ENCODE results near the gene CDH13. TPM values are rescaled to one million over a fixed set of nuclear protein-coding genes. Genes with fewer than 3 reads are reported as not detected.

Gene CDH13
- total RNA-seq, 1 donor from 2014 or later: 2.3 TPM

- no peak for DNase-seq (ENCODE audit: low spot score)
- Mint-ChIP-seq H3K4me1 (ENCODE audit: unreplicated experiment) (no peaks in the 10 kb centered on the region), H3K36me3 (ENCODE audit: low read depth, unreplicated experiment) (no peaks in the 10 kb centered on the region), H3K4me3 (ENCODE audit: unreplicated experiment) (no peak overlapping the region), H3K27ac (ENCODE audit: unreplicated experiment) (no peak overlapping the region), H3K27me3 (ENCODE audit: unreplicated experiment) (peaks cover 5% of the 10 kb centered on the region), H3K9me3 (ENCODE audit: unreplicated experiment) (no peaks in the 10 kb centered on the region)
- no peak for TF ChIP-seq CTCF (IDR thresholded peaks at IDR 0.05; ENCODE audit: unreplicated experiment)
These were observed 1119.8 kb downstream of the CDH13 start for GRCh38 chr16:83746611-83747010.

GRCh38 chr16:83747936-83748335 is 1121.2 kb downstream of the CDH13 start:
- Mint-ChIP-seq H3K27me3 (ENCODE audit: unreplicated experiment) (peaks cover 5% of the 10 kb centered on the region), H3K36me3 (ENCODE audit: low read depth, unreplicated experiment) (no peaks in the 10 kb centered on the region), H3K4me3 (ENCODE audit: unreplicated experiment) (no peak overlapping the region), H3K27ac (ENCODE audit: unreplicated experiment) (no peak overlapping the region), H3K4me1 (ENCODE audit: unreplicated experiment) (no peaks in the 10 kb centered on the region), H3K9me3 (ENCODE audit: unreplicated experiment) (no peaks in the 10 kb centered on the region)
- DNase-seq (ENCODE audit: low spot score): no peak
- TF ChIP-seq CTCF (IDR thresholded peaks at IDR 0.05; ENCODE audit: unreplicated experiment): no peak

- Mint-ChIP-seq H3K4me1 (ENCODE audit: unreplicated experiment) (no peaks in the 10 kb centered on the region), H3K9me3 (ENCODE audit: unreplicated experiment) (no peaks in the 10 kb centered on the region), H3K36me3 (ENCODE audit: low read depth, unreplicated experiment) (no peaks in the 10 kb centered on the region), H3K27me3 (ENCODE audit: unreplicated experiment) (no peaks in the 10 kb centered on the region), H3K4me3 (ENCODE audit: unreplicated experiment) (no peak overlapping the region), H3K27ac (ENCODE audit: unreplicated experiment) (no peak overlapping the region)
- DNase-seq (ENCODE audit: low spot score): no peak
- TF ChIP-seq CTCF (IDR thresholded peaks at IDR 0.05; ENCODE audit: unreplicated experiment): no peak
These were observed 1128.6 kb downstream of the CDH13 start for GRCh38 chr16:83755391-83755790.

GRCh38 chr16:83762141-83762991 is 1135.6 kb downstream of the CDH13 start:
- Mint-ChIP-seq H3K9me3 (ENCODE audit: unreplicated experiment) (no peaks in the 10 kb centered on the region), H3K4me3 (ENCODE audit: unreplicated experiment) (no peak overlapping the region), H3K27me3 (ENCODE audit: unreplicated experiment) (no peaks in the 10 kb centered on the region), H3K36me3 (ENCODE audit: low read depth, unreplicated experiment) (no peaks in the 10 kb centered on the region), H3K27ac (ENCODE audit: unreplicated experiment) (no peak overlapping the region), H3K4me1 (ENCODE audit: unreplicated experiment) (peaks cover 3% of the 10 kb centered on the region)
- no peak for TF ChIP-seq CTCF (IDR thresholded peaks at IDR 0.05; ENCODE audit: unreplicated experiment)
- DNase-seq (ENCODE audit: low spot score): no peak

- no peak for TF ChIP-seq CTCF (IDR thresholded peaks at IDR 0.05; ENCODE audit: unreplicated experiment)
- Mint-ChIP-seq H3K27ac (ENCODE audit: unreplicated experiment) (no peak overlapping the region), H3K27me3 (ENCODE audit: unreplicated experiment) (no peaks in the 10 kb centered on the region), H3K4me3 (ENCODE audit: unreplicated experiment) (no peak overlapping the region), H3K36me3 (ENCODE audit: low read depth, unreplicated experiment) (no peaks in the 10 kb centered on the region), H3K9me3 (ENCODE audit: unreplicated experiment) (no peaks in the 10 kb centered on the region), H3K4me1 (ENCODE audit: unreplicated experiment) (peaks cover 3% of the 10 kb centered on the region)
- no peak for DNase-seq (ENCODE audit: low spot score)
These were observed 1136.2 kb downstream of the CDH13 start for GRCh38 chr16:83762992-83763358.

All from endothelial cell (in vitro differentiated cells).